Fibroblast of skin of abdomen (primary cell): ENCODE measurements around the gene NMRK1.

Experiments used
- DNase-seq: peaks from one replicate; pipeline ENCODE4 v3.0.0-alpha.2; 2013

The NMRK1 gene

GRCh38 chr9:75054368-75055001, 33.5 kb downstream of the NMRK1 start:
- peak; percentile 77 for DNase-seq

- DNase-seq, result no peak
These were observed 34.1 kb downstream of the NMRK1 start for GRCh38 chr9:75053869-75054268.

GRCh38 chr9:75051285-75051684, 36.7 kb downstream of the NMRK1 start:
- no peak for DNase-seq

DNA sequence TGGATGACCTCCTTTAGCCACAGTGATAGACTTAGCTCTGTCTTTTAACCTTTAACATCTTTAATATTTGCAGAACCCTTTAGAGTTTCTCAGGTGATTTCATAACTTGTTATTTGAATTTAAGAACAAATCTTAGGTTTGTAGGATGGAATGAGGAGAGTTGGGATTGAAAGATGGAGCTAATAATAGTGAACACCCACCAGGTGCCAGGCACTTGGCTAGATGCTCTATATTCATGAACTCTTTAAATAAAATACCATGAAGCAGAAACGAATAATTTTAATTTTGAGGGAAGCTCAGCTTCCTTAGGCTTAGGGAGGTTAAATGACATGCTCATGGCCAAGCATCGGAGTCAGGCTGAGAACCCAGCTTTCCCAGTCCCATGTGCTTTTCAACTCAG, 40.4 kb downstream of the NMRK1 start:
- DNase-seq, result no peak

GRCh38 chr9:75046725-75047345, 41.1 kb downstream of the NMRK1 start:
- no peak for DNase-seq

DNA sequence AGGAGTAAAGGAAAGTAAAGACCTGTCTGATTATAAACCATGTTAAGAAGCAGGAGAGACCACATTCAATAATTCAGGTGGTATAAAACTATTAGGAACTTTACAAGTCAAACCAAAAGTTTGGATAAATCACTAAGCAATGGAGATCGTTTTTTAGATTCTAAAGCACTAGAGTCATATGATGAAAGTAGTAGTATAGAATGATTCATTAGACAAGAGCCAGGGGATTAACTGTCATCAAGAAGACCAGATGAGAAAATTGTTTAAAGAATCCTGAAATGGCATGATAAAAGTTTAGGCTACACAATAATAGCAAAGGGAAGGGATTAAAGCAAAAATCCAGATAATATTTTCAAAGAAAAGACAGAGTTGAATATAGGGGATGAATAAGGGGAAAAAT, 46.9 kb downstream of the NMRK1 start:
- DNase-seq, result peak; percentile 54

DNA sequence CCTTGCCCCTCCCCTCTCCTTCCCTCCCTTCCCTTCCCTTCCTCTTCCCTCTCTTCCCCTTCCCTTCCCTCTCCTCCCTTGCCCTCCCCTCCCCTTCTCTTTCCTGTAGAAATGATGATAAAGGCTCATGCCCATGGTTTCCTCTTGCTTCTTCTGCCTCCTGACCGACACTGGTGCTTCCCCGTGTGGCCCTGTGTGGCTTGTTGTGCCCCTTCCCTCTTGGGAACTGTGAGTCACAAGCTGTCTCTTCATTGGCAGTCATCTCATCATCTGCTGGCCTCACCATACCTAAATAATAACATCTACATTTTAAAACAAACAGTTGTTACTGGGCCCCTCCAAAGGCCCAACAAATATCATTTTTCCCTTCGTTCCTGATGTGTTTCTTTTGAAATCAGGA, 48.2 kb downstream of the NMRK1 start:
- DNase-seq, result peak; percentile 6

DNA sequence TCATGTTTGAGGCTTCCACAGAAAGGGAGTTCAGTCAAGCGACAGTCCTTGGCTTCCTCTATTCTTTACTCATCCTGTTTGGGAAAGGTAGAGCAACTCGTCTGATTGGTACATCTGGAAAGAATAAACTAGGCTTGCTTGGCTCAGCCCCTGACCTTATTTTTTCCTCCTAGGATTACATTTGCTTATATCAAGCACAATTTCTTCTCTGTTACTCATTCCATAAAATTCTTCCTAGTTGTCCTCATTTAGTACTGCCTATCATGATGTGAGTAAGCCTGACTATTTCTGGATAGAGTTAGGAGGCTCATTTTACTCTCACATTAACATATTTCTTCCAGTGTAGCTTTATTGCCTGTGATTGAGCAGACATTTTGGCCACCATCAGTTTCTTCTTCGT, 48.9 kb downstream of the NMRK1 start:
- DNase-seq, result peak; percentile 93

GRCh38 chr9:75036793-75037192, 51.2 kb downstream of the NMRK1 start:
- DNase-seq, result no peak

DNA sequence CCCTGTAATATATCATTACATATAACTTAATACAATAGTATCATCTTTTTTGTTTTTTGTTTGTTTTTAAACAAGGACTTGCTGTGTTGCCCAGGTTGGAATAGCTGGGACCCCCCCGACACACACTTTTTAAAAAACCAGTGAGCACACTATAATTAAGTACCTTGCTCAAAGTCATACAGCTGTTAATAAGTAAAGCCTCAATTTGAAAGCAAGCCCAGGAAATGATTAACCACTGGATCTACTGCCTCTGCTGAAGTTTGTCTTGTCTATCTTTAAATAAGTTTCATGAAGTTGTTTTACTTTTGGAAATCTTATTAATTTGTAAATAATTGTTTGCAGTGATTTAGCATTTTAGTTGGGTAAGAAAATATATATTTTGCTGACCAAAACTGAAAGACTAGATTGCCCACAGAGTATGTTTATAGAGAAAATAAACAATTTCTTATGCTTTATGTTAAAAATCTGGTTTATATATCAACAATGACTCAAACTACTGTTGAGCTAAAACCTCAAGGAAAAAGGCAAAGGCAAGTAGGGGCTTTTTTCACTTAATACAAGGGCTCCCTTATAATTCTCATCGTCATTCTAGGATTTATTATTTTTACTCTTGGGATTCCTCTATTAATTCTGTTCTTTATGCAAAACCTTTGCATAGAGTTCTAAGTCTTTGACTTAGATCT, 54.0 kb downstream of the NMRK1 start:
- no peak for DNase-seq

- peak; percentile 20 for DNase-seq
These were observed 60.5 kb downstream of the NMRK1 start for GRCh38 chr9:75027187-75028107.

DNA sequence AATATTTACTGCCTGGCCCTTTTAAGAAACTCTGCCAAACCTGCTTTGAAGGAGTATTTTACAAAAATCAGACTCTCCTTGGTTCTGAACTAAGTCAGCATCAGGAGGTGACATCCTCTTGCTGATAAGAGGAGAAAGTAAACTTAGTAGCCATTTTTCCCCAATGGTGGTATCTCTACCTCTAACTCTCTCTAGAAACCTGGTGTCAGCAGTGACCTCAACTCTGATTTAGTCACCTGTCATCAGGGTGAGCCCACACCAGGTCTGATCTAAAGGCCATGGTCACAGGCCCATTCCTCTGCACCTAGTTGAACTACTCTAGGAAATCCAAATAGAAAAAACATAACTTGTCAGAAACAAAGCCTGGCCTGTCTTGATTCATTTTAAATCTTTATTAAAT, 64.1 kb downstream of the NMRK1 start:
- DNase-seq, result no peak

- DNase-seq, result no peak
These were observed 68.3 kb downstream of the NMRK1 start for GRCh38 chr9:75019654-75020053.

DNA sequence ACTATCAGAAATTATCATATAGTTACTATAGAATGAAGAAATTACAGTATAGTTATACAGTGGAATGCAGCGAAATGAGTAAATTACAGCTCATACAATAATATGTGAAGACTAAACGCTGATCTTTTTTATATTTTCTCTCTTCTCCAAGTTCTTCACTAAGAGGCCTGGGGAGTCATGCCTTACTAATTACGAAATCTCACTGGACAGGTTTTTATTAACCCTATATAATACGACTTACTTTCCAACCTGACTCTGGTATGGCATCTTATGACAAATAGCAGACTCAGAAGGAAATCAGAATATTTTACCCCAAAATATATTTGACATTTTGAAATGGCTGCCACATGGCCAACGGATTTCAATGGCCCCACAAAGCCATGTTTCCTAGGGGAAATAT, 68.9 kb downstream of the NMRK1 start:
- no peak for DNase-seq

DNA sequence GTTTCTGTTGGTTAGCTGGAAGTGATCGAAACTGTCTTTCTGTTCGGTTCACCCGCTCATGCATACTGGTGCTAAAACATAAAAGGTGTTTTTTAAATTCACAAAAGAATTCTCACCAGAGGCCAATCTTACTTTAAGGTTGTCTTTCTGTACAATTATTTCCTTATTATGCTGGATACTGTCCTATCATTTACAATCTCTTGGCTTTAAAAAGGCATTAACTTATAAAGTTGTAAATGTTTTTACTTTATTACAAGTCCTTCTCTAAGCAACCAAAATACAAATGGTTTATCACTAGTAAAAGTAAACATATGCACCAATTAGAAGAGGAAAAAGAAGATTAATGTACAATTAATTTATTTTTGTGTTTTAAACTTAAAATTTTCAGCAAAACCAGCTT, 70.6 kb downstream of the NMRK1 start:
- DNase-seq, result no peak

GRCh38 chr9:75013735-75014134, 74.2 kb downstream of the NMRK1 start:
- DNase-seq, result no peak
